SHP77 treated with DMSO at 0.1 percent for 48 hours (cell line): Measurements from ENCODE around the gene MBD3L1.

ENCODE experiments used
- DNase-seq: peaks from one replicate; lab custom pipeline; 2025; lab: John Stamatoyannopoulos, UW

Gene MBD3L1

DNA sequence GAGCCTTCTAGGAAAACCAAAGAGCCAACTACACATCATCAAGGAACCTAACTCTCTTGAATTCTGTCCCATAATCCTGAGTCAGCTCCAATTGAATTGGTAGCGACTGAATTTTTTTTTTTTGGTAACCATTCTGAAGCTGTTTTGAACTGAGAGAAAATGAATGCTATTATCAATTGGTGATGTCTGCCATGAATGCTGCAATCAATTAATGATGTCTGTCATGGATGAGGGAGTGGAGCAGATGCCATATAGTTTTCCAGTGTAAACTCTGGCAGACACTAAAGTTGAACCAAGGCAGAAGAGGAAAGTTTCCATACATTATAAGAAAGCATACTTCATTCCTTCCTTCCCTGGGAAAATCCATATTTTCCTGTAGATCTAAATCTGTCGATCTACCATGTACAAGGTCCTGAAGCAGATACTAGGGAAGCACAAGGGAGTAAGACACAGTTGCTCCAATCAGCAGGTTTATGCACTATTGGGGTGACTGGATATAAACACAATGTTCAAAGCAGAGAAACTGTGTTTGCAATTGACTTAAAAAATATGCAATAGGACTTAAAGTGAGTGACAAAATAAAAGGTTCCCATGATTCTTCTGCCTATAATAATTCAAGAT, 48.8 kb downstream of the MBD3L1 start:
- no peak for DNase-seq

- no peak for DNase-seq
These were observed 49.3 kb downstream of the MBD3L1 start for GRCh38 chr19:8881512-8881911.

DNA sequence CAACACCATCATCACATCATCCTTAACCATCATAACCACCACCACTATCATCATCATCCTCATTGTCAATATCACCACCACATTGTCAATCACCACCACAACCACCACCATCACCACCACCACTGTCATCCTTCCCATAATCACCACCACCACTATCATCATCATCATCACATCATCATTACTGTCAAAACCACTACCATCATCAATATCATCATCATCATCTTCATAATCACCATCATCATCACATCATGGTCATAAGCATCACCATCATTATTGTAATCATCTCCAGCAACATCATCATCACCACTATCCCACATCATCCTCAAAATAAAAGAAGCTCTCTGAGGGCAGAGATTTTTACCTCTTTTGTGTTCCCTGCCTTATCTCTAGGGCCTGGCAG, 52.2 kb downstream of the MBD3L1 start:
- no peak for DNase-seq

- no peak for DNase-seq
These were observed 55.2 kb downstream of the MBD3L1 start for GRCh38 chr19:8887364-8887763.

DNA sequence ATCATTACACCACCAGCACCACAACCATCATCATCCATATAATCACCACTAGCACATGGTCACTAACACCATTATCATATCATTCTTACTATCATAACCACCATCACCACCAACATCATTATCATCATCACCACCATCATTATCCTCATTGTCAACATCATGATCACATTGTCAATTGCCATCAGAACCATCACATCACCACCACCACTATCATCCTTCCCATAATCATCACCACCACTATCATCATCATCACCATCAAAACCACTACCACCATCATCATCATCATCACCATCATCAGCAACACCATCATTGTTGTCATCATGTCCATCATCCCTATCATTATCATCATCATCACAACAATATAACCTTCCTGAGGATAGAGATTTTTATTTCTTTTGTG, 58.1 kb downstream of the MBD3L1 start:
- no peak for DNase-seq
